HepG2 (cell line): ENCODE measurements around the gene LRRC40. TPM values are rescaled to one million over a fixed set of nuclear protein-coding genes. Genes with fewer than 3 reads are reported as not detected.

Experiments used
- BCL6 ChIP-seq: IDR thresholded peaks from 2 replicates; pipeline ENCODE4 v1.6.1; 2016; ENCODE audit warnings: missing genetic modification reagents, missing compliant biosample characterization
- FIP1L1 ChIP-seq: fragments of 200-400 bp; formaldehyde crosslinking; IDR thresholded peaks from 2 replicates; pipeline ENCODE4 v1.6.1; 2018; ENCODE audit warnings: low read depth, mild to moderate bottlenecking, low read length, moderate library complexity, borderline replicate concordance; ENCODE audit not compliant: insufficient read depth
- GLMP ChIP-seq: sonication (generic); formaldehyde crosslinking; IDR thresholded peaks from 2 replicates; pipeline ENCODE4 v1.9.0; 2021; ENCODE audit warnings: missing genetic modification reagents, mild to moderate bottlenecking, borderline replicate concordance
- JARID2 ChIP-seq: sonication (generic); formaldehyde crosslinking; IDR thresholded peaks from 2 replicates; pipeline ENCODE4 v1.8.1; 2023; ENCODE audit warnings: missing genetic modification reagents, inconsistent platforms; ENCODE audit not compliant: insufficient replicate concordance
- JUND ChIP-seq: sonication (generic); formaldehyde crosslinking; IDR thresholded peaks from 2 replicates; pipeline ENCODE4 v1.8.0; 2022; ENCODE audit warnings: mild to moderate bottlenecking, missing genetic modification reagents
- MATR3 ChIP-seq: sonication (generic); formaldehyde crosslinking; IDR thresholded peaks from 2 replicates; pipeline ENCODE4 v1.4.0; 2020; ENCODE audit warnings: missing genetic modification reagents
- MNT ChIP-seq: fragments of 450-650 bp; IDR thresholded peaks from 2 replicates; pipeline ENCODE4 v1.6.1; 2016
- PAX8 ChIP-seq: sonication (generic); formaldehyde crosslinking; IDR thresholded peaks from 2 replicates; pipeline ENCODE4 v1.8.0; 2022; ENCODE audit warnings: mild to moderate bottlenecking, missing genetic modification reagents, borderline replicate concordance
- PREB ChIP-seq: sonication (generic); formaldehyde crosslinking; IDR thresholded peaks from 2 replicates; pipeline ENCODE4 v1.4.0; 2020; ENCODE audit warnings: missing genetic modification reagents
- SMARCE1 ChIP-seq: fragments of 450-650 bp; IDR thresholded peaks from 2 replicates; pipeline ENCODE4 v1.6.1; 2017; ENCODE audit warnings: borderline replicate concordance
- XRCC5 ChIP-seq: fragments of 200-400 bp; formaldehyde crosslinking; optimal IDR thresholded peaks from 2 replicates; pipeline ENCODE3; 2017; ENCODE audit warnings: mild to moderate bottlenecking, low read length
- ZNF232 ChIP-seq: sonication (generic); formaldehyde crosslinking; IDR thresholded peaks from 2 replicates; pipeline ENCODE4 v1.4.0; 2020; ENCODE audit warnings: missing genetic modification reagents, borderline replicate concordance
- ZNF24 ChIP-seq: fragments of 450-650 bp; IDR thresholded peaks from 2 replicates; pipeline ENCODE4 v1.6.1; 2017; ENCODE audit warnings: antibody characterized with exemption, mild to moderate bottlenecking
- ZNF430 ChIP-seq: sonication (generic); formaldehyde crosslinking; IDR thresholded peaks from 2 replicates; pipeline ENCODE4 v1.9.0; 2021; ENCODE audit warnings: mild to moderate bottlenecking, missing genetic modification reagents
- ZNF558 ChIP-seq: sonication (generic); formaldehyde crosslinking; IDR thresholded peaks from 2 replicates; pipeline ENCODE4 v1.9.0; 2022; ENCODE audit warnings: mild to moderate bottlenecking, missing genetic modification reagents, borderline replicate concordance
- ZNF776 ChIP-seq: sonication (generic); formaldehyde crosslinking; IDR thresholded peaks from 2 replicates; pipeline ENCODE4 v1.4.0; 2020; ENCODE audit warnings: mild to moderate bottlenecking, missing genetic modification reagents
- ZSCAN25 ChIP-seq: sonication (generic); formaldehyde crosslinking; IDR thresholded peaks from 2 replicates; pipeline ENCODE4 v1.8.0; 2022; ENCODE audit warnings: mild to moderate bottlenecking, missing genetic modification reagents
- polyA plus RNA-seq, 8 experiments: library from polyadenylated mRNA; depleted of rRNA in 3 of 8; stranded (reverse) in 7 of 8; unstranded in 1 of 8; fragments of >200 nt; fragmentation: Illumina TruSeq in 4 of 8; extraction: Trizol in 4 of 8; gene quantifications; 2 replicates each; pipeline versions ENCODE4 v1.2.1 to v1.2.3, GENCODE V29; 2011 to 2016; ENCODE audit warnings: low read depth in 4 of 8, missing spikeins in 1 of 8, mixed read lengths in 1 of 8; ENCODE audit not compliant: insufficient read depth in 1 of 8
- total RNA-seq, 5 experiments: library from RNA; depleted of rRNA; stranded (reverse); fragments of >200 nt; fragmentation: Illumina TruSeq; extraction: Trizol; gene quantifications; 2 replicates each; pipeline ENCODE4 v1.2.3, GENCODE V29; 2016; ENCODE audit warnings: low read depth in 1 of 5
- TF ChIP-seq, protein P1 (sequence below): sonication (generic); formaldehyde crosslinking; IDR thresholded peaks from 2 replicates; pipeline ENCODE4 v1.4.0; 2020; ENCODE audit warnings: missing genetic modification reagents
- TF ChIP-seq, protein P2 (sequence below): sonication (generic); IDR thresholded peaks from 2 replicates; pipeline ENCODE4 v1.6.1; 2016; ENCODE audit warnings: low read depth, borderline replicate concordance

LRRC40 gene
- total and polyA plus RNA-seq, 2 of the 13 experiments (the other 11 are each of a cell fraction or from before 2014, with no cell fraction given): 10.3 to 32.7 TPM

DNA sequence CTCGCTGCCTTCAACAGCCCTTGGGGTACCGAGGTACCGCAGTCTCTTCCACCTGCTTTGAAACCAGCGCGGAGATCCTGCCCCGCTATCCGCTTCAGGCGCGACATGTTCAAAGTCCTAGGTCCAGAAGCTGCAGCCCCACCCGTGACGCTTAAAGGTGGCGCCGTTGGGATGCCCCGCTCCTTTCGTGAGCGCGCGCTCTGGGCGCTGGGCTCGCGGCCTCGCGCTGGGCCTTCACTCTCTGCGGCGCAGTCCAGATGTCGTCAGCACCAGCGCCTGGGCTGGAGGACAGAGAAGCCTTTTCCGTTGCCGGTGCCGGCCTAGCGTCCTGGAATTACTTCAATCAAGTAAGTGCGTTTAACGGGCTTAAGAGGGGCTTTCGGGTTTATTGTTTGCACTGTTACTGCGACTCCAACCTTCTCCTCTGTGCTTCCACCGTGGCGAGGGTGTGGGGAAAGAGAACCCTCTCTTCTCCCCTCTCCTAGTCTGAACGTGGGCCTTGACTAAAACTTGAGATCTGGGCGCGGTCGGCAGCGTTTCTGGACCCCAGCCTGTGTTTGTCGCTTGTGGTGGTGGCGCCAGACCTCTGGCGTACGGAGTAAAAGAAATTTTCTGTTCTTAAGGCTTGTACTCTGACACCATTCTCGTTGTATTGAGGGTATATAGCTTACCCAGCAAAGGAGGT, at the start of gene LRRC40 (continued):
- no peak for TF ChIP-seq PAX8
- TF ChIP-seq, protein P1, sequence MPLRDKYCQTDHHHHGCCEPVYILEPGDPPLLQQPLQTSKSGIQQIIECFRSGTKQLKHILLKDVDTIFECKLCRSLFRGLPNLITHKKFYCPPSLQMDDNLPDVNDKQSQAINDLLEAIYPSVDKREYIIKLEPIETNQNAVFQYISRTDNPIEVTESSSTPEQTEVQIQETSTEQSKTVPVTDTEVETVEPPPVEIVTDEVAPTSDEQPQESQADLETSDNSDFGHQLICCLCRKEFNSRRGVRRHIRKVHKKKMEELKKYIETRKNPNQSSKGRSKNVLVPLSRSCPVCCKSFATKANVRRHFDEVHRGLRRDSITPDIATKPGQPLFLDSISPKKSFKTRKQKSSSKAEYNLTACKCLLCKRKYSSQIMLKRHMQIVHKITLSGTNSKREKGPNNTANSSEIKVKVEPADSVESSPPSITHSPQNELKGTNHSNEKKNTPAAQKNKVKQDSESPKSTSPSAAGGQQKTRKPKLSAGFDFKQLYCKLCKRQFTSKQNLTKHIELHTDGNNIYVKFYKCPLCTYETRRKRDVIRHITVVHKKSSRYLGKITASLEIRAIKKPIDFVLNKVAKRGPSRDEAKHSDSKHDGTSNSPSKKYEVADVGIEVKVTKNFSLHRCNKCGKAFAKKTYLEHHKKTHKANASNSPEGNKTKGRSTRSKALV (CRISPR knock-in tag): peak; percentile 33; the same call in 1 of the 2 replicates
- no peak for TF ChIP-seq ZNF24
- TF ChIP-seq SMARCE1: no peak
- TF ChIP-seq MATR3 (CRISPR knock-in tag): no peak
- TF ChIP-seq JUND (CRISPR knock-in tag): peak; percentile 50; the same call in 1 of the 2 replicates
- no peak for TF ChIP-seq PREB
- peak; percentile 64 for TF ChIP-seq XRCC5
- TF ChIP-seq ZSCAN25 (CRISPR knock-in tag): peak; percentile 78; the same call in 1 of the 2 replicates
- TF ChIP-seq ZNF430: peak; percentile 82
- TF ChIP-seq, protein P2, sequence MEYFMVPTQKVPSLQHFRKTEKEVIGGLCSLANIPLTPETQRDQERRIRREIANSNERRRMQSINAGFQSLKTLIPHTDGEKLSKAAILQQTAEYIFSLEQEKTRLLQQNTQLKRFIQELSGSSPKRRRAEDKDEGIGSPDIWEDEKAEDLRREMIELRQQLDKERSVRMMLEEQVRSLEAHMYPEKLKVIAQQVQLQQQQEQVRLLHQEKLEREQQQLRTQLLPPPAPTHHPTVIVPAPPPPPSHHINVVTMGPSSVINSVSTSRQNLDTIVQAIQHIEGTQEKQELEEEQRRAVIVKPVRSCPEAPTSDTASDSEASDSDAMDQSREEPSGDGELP: peak; percentile 56; the same call in 1 of the 2 replicates
- no peak; the same call in 1 of the 2 replicates for TF ChIP-seq GLMP
- TF ChIP-seq ZNF232 (CRISPR knock-in tag): peak; percentile 37; the same call in 1 of the 2 replicates
- 0 out of 2 replicates have a peak, but pooled peaks have one; percentile 30 for TF ChIP-seq BCL6 (CRISPR knock-in tag)
- TF ChIP-seq ZNF776: no peak
- no peak for TF ChIP-seq JARID2
- peak; percentile 71 for TF ChIP-seq MNT
- no peak; the same call in 1 of the 2 replicates for TF ChIP-seq ZNF558
- TF ChIP-seq FIP1L1: no peak
